MV-4-11 (cell line): Measurements from ENCODE around the gene VKORC1.
A peak's percentile ranks its signal among the peaks of the same experiment; 100 is the strongest.

ENCODE experiments used
- DNase-seq: peaks from one replicate; lab custom pipeline; 2025; lab: John Stamatoyannopoulos, UW

VKORC1 gene

GRCh38 chr16:31063495-31063842, 31.1 kb downstream of the VKORC1 start:
- no peak for DNase-seq

DNA sequence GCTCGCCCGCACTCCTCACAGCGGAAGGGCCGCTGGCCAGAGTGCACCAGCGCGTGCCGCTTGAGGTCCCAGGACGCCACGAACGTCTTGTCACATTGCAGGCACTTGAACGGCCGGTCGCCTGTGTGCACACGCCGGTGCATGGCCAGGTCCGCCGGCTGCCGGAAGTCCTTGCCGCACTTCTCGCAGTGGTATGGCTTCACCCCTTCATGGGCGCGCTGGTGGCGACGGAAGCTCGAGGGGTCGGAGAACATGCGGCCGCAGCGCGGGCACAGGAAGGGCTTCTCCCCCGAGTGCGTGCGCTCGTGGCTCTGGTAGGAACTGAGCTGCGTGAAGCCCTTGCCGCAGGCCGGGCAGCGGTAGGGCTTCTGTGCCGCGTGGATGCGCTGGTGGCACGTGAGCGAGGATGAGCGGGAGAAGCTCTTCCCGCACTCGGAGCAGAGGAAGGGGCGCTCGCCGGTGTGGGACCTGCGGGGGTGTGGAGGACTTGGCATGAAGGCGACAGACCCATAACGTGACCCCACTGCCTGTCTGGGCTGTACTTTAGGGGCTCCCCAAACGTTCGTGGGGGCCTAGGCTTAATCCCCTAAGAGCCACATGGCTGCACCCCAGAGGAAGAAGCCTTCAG, 32.7 kb downstream of the VKORC1 start:
- DNase-seq, result no peak

- DNase-seq, result no peak
Observed at GRCh38 chr16:31061126-31061812, 33.3 kb downstream of the VKORC1 start.

DNA sequence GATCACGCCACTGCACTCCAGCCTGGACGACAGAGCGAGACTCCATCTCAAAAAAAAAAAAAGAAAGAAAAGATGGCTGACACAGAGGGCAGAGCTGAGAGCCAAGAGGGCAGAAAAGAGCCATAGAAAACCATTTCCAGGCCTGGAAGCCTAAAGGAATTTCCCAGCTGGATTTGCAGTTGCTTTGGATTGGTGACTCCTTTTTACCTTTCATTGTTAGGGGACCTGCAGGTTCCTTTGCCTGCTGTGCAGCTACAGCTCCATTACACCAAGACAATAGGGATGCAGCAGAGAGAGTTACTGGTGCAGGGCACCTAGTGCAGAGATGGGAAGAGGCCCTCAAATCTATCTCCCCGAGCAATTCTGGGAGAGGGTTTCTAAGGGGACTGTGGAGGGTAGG, 39.0 kb downstream of the VKORC1 start:
- no peak for DNase-seq

GRCh38 chr16:31052114-31052513, 42.5 kb downstream of the VKORC1 start:
- DNase-seq, result peak; percentile 83

DNA sequence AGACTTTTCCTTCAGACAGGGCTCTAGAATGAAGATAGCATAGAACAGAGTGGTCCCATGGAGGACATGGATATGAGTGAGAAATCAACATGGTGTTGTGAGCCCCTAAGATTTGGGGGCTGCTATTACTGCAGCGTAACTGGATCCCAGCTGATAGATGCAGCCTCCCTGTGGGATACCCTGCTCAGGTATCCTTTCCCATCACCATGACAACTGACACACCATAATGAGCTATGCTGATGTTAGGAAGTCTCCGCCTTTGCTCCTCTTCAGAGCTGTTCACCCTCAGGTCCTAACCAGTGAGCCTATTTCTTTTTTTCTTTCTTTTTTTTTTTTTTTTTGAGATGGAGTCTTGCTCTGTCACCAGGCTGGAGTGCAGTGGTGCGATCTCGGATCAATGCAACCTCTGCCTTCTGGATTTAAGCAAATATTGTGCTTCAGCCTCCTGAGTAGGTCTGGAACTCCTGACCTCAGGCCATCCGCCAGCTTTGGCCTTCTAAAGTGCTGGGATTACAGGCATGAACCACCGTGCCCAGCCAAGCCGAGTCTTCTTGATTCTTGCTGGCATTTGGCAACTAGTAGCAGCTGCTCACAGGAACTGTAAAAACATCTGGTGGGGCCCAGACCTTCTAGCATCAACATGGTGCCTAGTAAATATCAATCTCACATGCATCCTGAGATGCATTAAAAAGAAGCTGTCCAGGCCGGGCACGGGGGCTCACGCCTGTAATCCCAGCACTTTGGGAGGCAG, 44.1 kb downstream of the VKORC1 start:
- DNase-seq, result peak; percentile 49

- no peak for DNase-seq
Observed at GRCh38 chr16:31043898-31044481, 50.6 kb downstream of the VKORC1 start.

DNA sequence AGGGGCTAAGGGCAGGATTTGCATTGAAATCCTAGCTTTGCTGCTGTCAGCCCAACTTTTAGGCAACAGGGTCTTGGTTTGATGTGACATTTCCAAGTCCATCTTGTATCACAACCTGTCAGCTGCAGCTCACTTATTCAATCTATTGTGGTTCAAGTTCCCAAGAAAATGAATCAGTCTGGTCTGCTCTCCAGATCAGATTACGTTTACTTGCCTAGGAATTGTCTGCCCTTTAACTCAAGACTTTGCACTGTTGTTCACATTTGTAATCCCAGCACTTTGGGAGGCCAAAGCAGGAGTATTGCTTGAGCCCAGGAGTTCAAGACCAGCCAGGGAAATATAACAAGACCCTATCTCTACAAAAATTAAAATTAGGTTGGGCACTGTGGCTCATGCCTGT, 51.2 kb downstream of the VKORC1 start:
- DNase-seq, result no peak

- DNase-seq, result no peak
Observed at GRCh38 chr16:31042866-31043265, 51.7 kb downstream of the VKORC1 start.
